OCI-LY1 (cell line): ENCODE results near the gene GNB1L.
A peak's percentile ranks its signal among the peaks of the same experiment; 100 is the strongest.

Source experiments
- H2AFZ ChIP-seq: fragments of 200-600 bp; sonication (generic), shearing (Covaris generic); 2 replicates; pipeline ENCODE4 v1.6.0; 2014; ENCODE audit warnings: antibody characterized with exemption, mild to moderate bottlenecking, low read length
- H3F3A ChIP-seq: fragments of 200-600 bp; sonication (generic), shearing (Covaris generic); 2 replicates; pipeline ENCODE4 v1.6.0; 2014; ENCODE audit warnings: mild to moderate bottlenecking, antibody characterized with exemption, low read length, moderate library complexity; ENCODE audit not compliant: insufficient read depth
- H3K27ac ChIP-seq: fragments of 200-600 bp; sonication (generic); 2 replicates; pipeline ENCODE4 v1.5.1; 2014; ENCODE audit warnings: low read length, mixed run types, mild to moderate bottlenecking, low read depth; ENCODE audit not compliant: poor library complexity, severe bottlenecking
- H3K27me3 ChIP-seq: fragments of 200-600 bp; sonication (generic); 2 replicates; pipeline ENCODE4 v1.6.0; 2014; ENCODE audit warnings: antibody characterized with exemption, mild to moderate bottlenecking, low read length, moderate library complexity; ENCODE audit not compliant: insufficient read depth
- H3K36me3 ChIP-seq: fragments of 200-600 bp; sonication (generic); 2 replicates; pipeline ENCODE4 v1.6.1; 2014; ENCODE audit warnings: mild to moderate bottlenecking, antibody characterized with exemption, low read length, moderate library complexity, mixed read lengths; ENCODE audit not compliant: insufficient read depth
- H3K4me1 ChIP-seq: fragments of 200-600 bp; sonication (generic); 2 replicates; pipeline ENCODE4 v1.5.1; 2014; ENCODE audit warnings: mild to moderate bottlenecking, low read length, moderate library complexity; ENCODE audit not compliant: insufficient read depth, severe bottlenecking
- H3K4me2 ChIP-seq: fragments of 200-600 bp; sonication (generic), shearing (Covaris generic); 2 replicates; pipeline ENCODE4 v1.6.1; 2014; ENCODE audit warnings: low read length
- H3K4me3 ChIP-seq: fragments of 200-600 bp; sonication (generic); 2 replicates; pipeline ENCODE4 v1.5.1; 2014; ENCODE audit warnings: low read length, low read depth, mild to moderate bottlenecking, mixed read lengths; ENCODE audit not compliant: poor library complexity, severe bottlenecking
- H3K79me2 ChIP-seq: fragments of 200-600 bp; shearing (Covaris generic); 2 replicates; pipeline ENCODE4 v1.6.1; 2016; ENCODE audit warnings: mixed run types, low read length, mixed read lengths; ENCODE audit not compliant: insufficient read depth
- H3K9ac ChIP-seq: fragments of 200-600 bp; sonication (generic), shearing (Covaris generic); 2 replicates; pipeline ENCODE4 v1.6.1; 2014; ENCODE audit warnings: mild to moderate bottlenecking, low read length, mixed read lengths
- H3K9me2 ChIP-seq: fragments of 200-600 bp; sonication (generic), shearing (Covaris generic); 2 replicates; pipeline ENCODE4 v1.6.1; 2014; ENCODE audit warnings: low read depth, mild to moderate bottlenecking, low read length, mixed read lengths
- H3K9me3 ChIP-seq: fragments of 200-600 bp; shearing (Covaris generic); 2 replicates; pipeline ENCODE4 v1.6.1; 2014; ENCODE audit warnings: low read length, mixed read lengths
- H4K20me1 ChIP-seq: fragments of 200-600 bp; sonication (generic), shearing (Covaris generic); 2 replicates; pipeline ENCODE4 v1.6.0; 2016; ENCODE audit warnings: mild to moderate bottlenecking, low read length; ENCODE audit not compliant: insufficient read depth
- EZH2 ChIP-seq: fragments of 200-600 bp; sonication (generic), shearing (Covaris generic); IDR thresholded peaks from 2 replicates; pipeline ENCODE4 v1.8.0; 2017; ENCODE audit warnings: borderline replicate concordance, mixed run types, mild to moderate bottlenecking, antibody characterized with exemption, low read length, moderate library complexity, mixed read lengths
- TF ChIP-seq, protein P1 (sequence below): fragments of 200-600 bp; sonication (generic), shearing (Covaris generic); IDR thresholded peaks from 2 replicates; pipeline ENCODE4 v1.5.1; 2017; ENCODE audit warnings: mild to moderate bottlenecking, antibody characterized with exemption, low read length, moderate library complexity, mixed read lengths

GNB1L gene

DNA sequence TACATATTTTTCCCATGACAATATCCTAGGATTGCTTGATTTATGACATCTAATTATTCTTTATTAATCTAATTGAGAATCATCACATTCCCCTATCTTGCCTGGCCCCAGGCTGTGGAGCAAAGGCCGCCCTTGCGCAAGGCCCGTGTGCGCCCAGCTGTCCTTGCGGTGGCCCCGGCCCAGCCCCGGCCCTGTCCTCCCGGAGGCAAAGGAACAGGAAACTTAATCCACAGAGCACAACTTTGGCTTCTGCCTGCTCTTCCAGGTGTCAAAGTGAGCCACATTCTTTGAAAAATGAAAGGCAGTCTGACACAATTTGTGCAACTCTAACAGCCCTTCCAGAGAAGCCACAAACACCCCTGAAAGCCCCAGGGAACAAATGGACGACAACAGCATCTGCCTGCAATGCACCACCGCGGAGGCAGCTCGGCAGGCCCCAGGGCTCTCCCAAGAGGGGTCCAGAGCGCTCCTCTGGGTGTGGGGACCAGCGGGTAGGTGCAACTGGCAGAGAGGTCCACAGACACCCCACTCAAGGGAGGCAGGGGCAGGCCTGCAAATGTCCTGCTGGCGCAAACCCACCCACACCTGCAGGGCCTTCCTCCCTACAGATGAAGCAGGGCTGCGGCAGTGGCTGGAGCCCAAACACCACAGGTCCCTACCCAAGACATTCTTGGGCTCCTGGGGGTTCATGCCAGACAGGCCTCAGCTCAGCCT lies 30.3 kb downstream of the GNB1L start:
- no peak overlapping the region for H3K4me3 ChIP-seq
- peak overlapping the region; percentile 71 for H3K27ac ChIP-seq
- H3K4me2 ChIP-seq, result peak overlapping the region; percentile 5; the same call in 1 of the 2 replicates
- peak overlapping the region; percentile 21; the same call in 1 of the 2 replicates for H3K9ac ChIP-seq
- peaks cover 16% of the 10 kb centered on the region for H3K4me1 ChIP-seq
- H3K36me3 ChIP-seq, result no peaks in the 10 kb centered on the region
- H3K9me2 ChIP-seq, result no peaks in the 10 kb centered on the region
- no peak overlapping the region for H2AFZ ChIP-seq
- no peaks in the 10 kb centered on the region for H4K20me1 ChIP-seq
- no peak for TF ChIP-seq EZH2
- TF ChIP-seq, protein P1, sequence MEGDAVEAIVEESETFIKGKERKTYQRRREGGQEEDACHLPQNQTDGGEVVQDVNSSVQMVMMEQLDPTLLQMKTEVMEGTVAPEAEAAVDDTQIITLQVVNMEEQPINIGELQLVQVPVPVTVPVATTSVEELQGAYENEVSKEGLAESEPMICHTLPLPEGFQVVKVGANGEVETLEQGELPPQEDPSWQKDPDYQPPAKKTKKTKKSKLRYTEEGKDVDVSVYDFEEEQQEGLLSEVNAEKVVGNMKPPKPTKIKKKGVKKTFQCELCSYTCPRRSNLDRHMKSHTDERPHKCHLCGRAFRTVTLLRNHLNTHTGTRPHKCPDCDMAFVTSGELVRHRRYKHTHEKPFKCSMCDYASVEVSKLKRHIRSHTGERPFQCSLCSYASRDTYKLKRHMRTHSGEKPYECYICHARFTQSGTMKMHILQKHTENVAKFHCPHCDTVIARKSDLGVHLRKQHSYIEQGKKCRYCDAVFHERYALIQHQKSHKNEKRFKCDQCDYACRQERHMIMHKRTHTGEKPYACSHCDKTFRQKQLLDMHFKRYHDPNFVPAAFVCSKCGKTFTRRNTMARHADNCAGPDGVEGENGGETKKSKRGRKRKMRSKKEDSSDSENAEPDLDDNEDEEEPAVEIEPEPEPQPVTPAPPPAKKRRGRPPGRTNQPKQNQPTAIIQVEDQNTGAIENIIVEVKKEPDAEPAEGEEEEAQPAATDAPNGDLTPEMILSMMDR, result no peak
- peaks cover 11% of the 10 kb centered on the region for H3K9me3 ChIP-seq
- no peaks in the 10 kb centered on the region for H3K27me3 ChIP-seq
- H3F3A ChIP-seq, result no peaks in the 10 kb centered on the region
- no peaks in the 10 kb centered on the region for H3K79me2 ChIP-seq

DNA sequence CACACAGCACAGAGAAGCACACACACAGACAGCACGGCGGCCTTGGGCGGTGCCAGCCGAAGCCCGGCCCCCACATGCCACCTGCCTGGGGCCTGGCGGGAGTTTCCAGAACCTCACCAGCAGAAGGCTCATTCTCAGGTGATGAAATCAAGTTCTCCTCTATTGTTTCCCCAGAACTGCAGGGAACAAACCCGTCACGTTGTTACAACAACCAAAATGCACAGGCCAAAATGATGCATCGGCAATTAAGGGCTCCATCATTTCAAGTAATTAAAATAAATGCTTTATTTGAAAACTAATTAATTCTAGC lies 30.8 kb downstream of the GNB1L start:
- Histone ChIP-seq H3K27ac (no peak overlapping the region), H3K9me3 (peaks cover 11% of the 10 kb centered on the region), H4K20me1 (no peaks in the 10 kb centered on the region), H3K4me1 (peaks cover 16% of the 10 kb centered on the region), H3F3A (no peaks in the 10 kb centered on the region), H3K27me3 (no peaks in the 10 kb centered on the region), H3K4me3 (no peak overlapping the region), H3K79me2 (no peaks in the 10 kb centered on the region), H2AFZ (no peak overlapping the region), H3K9ac (no peak overlapping the region), H3K9me2 (no peaks in the 10 kb centered on the region), H3K4me2 (peak overlapping the region; percentile 5; the same call in 1 of the 2 replicates), H3K36me3 (no peaks in the 10 kb centered on the region)
- TF ChIP-seq, protein P1, result no peak
- TF ChIP-seq EZH2, result no peak

DNA sequence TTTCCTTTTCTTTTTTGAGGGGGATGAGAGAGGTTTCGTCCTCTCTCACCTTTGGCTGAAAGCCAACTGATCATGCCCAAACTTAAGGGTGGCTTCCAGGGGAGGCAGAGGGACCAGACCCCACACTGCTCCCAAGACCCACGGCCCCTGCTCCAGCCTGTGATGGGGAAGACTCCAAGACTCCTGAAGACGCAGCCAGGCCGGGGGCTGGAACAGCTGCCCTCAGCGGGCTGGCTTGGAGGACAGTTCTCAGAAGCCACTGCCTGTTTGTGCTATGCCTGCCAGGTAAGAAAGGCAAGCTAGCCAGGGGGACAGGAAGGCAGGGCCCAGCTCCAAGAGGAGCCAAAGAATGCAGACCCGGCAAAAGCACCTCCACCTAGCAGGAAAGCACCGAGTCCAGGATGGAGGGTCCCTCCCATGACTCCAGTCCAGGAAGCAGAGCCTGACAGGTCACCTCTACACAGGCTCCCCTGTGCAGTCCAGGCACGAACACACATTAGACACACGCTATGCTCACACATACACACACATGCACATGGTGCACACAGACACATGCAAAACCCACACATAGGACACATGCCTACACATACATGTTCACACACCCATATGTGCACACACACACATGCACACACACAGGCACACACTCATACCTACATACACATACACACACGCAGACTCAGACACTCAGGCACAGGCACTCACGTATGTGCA lies 31.3 kb downstream of the GNB1L start:
- Histone ChIP-seq H4K20me1 (no peaks in the 10 kb centered on the region), H3K9ac (no peak overlapping the region), H3K9me3 (peaks cover 11% of the 10 kb centered on the region), H3K27ac (no peak overlapping the region), H3F3A (no peaks in the 10 kb centered on the region), H3K36me3 (no peaks in the 10 kb centered on the region), H3K27me3 (no peaks in the 10 kb centered on the region), H3K4me3 (no peak overlapping the region), H2AFZ (no peak overlapping the region), H3K4me1 (peaks cover 19% of the 10 kb centered on the region), H3K79me2 (no peaks in the 10 kb centered on the region), H3K4me2 (no peak overlapping the region), H3K9me2 (no peaks in the 10 kb centered on the region)
- no peak for TF ChIP-seq EZH2
- TF ChIP-seq, protein P1, result no peak
